Measurements from ENCODE around the gene ARHGAP4.

Gene ARHGAP4

GRCh38 chrX:153880440-153880815 is 45.6 kb downstream of the ARHGAP4 start:
- no peak for DNase-seq (ENCODE audit: low read depth)

- DNase-seq (ENCODE audit: low read depth), result no peak
Observed at GRCh38 chrX:153879741-153880439, 46.2 kb downstream of the ARHGAP4 start.

- DNase-seq (ENCODE audit: low read depth), result no peak
Observed at GRCh38 chrX:153878969-153879653, 47.0 kb downstream of the ARHGAP4 start.

- DNase-seq (ENCODE audit: low read depth), result no peak
Observed at GRCh38 chrX:153878345-153878744, 47.7 kb downstream of the ARHGAP4 start.

- DNase-seq (ENCODE audit: low read depth), result no peak
Observed at GRCh38 chrX:153877571-153878261, 48.3 kb downstream of the ARHGAP4 start.

- no peak for DNase-seq (ENCODE audit: low read depth)
Observed at GRCh38 chrX:153876112-153876491, 50.0 kb downstream of the ARHGAP4 start.

- DNase-seq (ENCODE audit: low read depth), result peak; percentile 47
Observed at GRCh38 chrX:153875391-153876111, 50.5 kb downstream of the ARHGAP4 start.

- no peak for DNase-seq (ENCODE audit: low read depth)
Observed at GRCh38 chrX:153874366-153875125, 51.5 kb downstream of the ARHGAP4 start.

GRCh38 chrX:153874085-153874365 is 52.0 kb downstream of the ARHGAP4 start:
- no peak for DNase-seq (ENCODE audit: low read depth)

- no peak for DNase-seq (ENCODE audit: low read depth)
Observed at GRCh38 chrX:153873282-153874084, 52.6 kb downstream of the ARHGAP4 start.

- DNase-seq (ENCODE audit: low read depth), result no peak
Observed at GRCh38 chrX:153871946-153872878, 53.9 kb downstream of the ARHGAP4 start.

- DNase-seq (ENCODE audit: low read depth), result no peak
Observed at GRCh38 chrX:153871451-153871850, 54.6 kb downstream of the ARHGAP4 start.

GRCh38 chrX:153870791-153871360 is 55.2 kb downstream of the ARHGAP4 start:
- no peak for DNase-seq (ENCODE audit: low read depth)

GRCh38 chrX:153870288-153870690 is 55.8 kb downstream of the ARHGAP4 start:
- no peak for DNase-seq (ENCODE audit: low read depth)

- no peak for DNase-seq (ENCODE audit: low read depth)
Observed at GRCh38 chrX:153869473-153870287, 56.4 kb downstream of the ARHGAP4 start.

- no peak for DNase-seq (ENCODE audit: low read depth)
Observed at GRCh38 chrX:153868576-153869472, 57.2 kb downstream of the ARHGAP4 start.

GRCh38 chrX:153867671-153868070 is 58.4 kb downstream of the ARHGAP4 start:
- DNase-seq (ENCODE audit: low read depth), result no peak

- DNase-seq (ENCODE audit: low read depth), result no peak
Observed at GRCh38 chrX:153867139-153867538, 58.9 kb downstream of the ARHGAP4 start.
